Right atrium auricular region (tissue), 2 donors: Measurements from ENCODE around the gene CLCN3. TPM values are rescaled to one million over a fixed set of nuclear protein-coding genes. Genes with fewer than 3 reads are reported as not detected.
"Not testable (repeated sequence)": the region's sequence is repeated elsewhere in the genome, so short reads cannot be mapped to it uniquely, and the experiment has no call there.

Experiments
- DNase-seq: peaks from one replicate; pipeline ENCODE4 v3.0.0-alpha.2; 2019; ENCODE audit warnings: low spot score
- H3K27ac ChIP-seq, 2 donors: fragments of 200-600 bp; sonication (generic); 1 replicate in 1 of 2; 2 replicates in 1 of 2; pipeline ENCODE4 v1.5.1; 2016 to 2019
- H3K27me3 ChIP-seq, 2 donors: fragments of 200-600 bp; sonication (generic); one replicate each; pipeline versions ENCODE4 v1.5.1 to v1.6.0; 2017 to 2019
- H3K36me3 ChIP-seq: fragments of 200-600 bp; sonication (generic); one replicate; pipeline ENCODE4 v1.5.1; 2016
- H3K4me1 ChIP-seq, 2 donors: fragments of 200-600 bp; sonication (generic); one replicate each; pipeline versions ENCODE4 v1.5.1 to v1.6.0; 2017 to 2019
- H3K4me3 ChIP-seq, 2 donors: fragments of 200-600 bp; sonication (generic); 1 replicate in 1 of 2; 2 replicates in 1 of 2; pipeline ENCODE4 v1.5.1; 2017 to 2019; ENCODE audit warnings: mild to moderate bottlenecking in 1 of 2, moderate library complexity in 1 of 2
- H3K9me3 ChIP-seq, 2 donors: fragments of 200-600 bp; sonication (generic); one replicate each; pipeline ENCODE4 v1.5.1; 2019
- total RNA-seq, 2 donors: library from RNA; depleted of rRNA; stranded (reverse); fragments of >200 nt; gene quantifications; one replicate each; pipeline ENCODE4 v1.1.0, GENCODE V29; 2016
- TF ChIP-seq, protein P1 (sequence below), 2 donors: fragments of 200-600 bp; sonication (generic); IDR thresholded peaks; one replicate each; pipeline ENCODE4 v1.5.1; 2019; ENCODE audit warnings: antibody characterized with exemption in 2 of 2

CLCN3 gene
- total RNA-seq, 2 donors from 2014 or later, result 32.9 to 58.4 TPM

DNA sequence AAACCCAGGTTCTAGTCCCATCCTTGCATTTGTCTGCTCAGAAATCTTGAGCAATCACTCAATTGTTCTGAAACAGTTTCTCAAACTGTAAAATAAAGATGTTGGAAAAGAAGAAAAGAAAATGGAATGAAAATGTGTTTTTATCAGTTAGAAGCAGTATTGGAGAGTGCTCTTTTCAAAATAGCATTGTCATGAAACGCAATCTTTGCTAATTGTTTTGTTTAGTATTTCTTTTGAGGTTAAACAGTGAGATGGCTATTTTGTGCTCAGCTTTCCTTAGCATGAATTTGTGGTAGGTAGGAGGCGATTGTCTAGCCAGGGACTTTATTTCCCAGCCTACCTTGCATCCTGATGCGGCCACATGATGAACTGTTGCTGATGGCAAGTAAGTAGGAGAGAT, 148.0 kb downstream of the CLCN3 start:
- Histone ChIP-seq H3K36me3 (no peaks in the 10 kb centered on the region), H3K27ac (no peak overlapping the region), H3K4me1 (no peaks in the 10 kb centered on the region), H3K4me3 (no peak overlapping the region), H3K9me3 (no peaks in the 10 kb centered on the region), H3K27me3 (no peaks in the 10 kb centered on the region)
- DNase-seq, result no peak
- TF ChIP-seq, protein P1, sequence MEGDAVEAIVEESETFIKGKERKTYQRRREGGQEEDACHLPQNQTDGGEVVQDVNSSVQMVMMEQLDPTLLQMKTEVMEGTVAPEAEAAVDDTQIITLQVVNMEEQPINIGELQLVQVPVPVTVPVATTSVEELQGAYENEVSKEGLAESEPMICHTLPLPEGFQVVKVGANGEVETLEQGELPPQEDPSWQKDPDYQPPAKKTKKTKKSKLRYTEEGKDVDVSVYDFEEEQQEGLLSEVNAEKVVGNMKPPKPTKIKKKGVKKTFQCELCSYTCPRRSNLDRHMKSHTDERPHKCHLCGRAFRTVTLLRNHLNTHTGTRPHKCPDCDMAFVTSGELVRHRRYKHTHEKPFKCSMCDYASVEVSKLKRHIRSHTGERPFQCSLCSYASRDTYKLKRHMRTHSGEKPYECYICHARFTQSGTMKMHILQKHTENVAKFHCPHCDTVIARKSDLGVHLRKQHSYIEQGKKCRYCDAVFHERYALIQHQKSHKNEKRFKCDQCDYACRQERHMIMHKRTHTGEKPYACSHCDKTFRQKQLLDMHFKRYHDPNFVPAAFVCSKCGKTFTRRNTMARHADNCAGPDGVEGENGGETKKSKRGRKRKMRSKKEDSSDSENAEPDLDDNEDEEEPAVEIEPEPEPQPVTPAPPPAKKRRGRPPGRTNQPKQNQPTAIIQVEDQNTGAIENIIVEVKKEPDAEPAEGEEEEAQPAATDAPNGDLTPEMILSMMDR (IDR thresholded peaks at IDR 0.05), result no peak

DNA sequence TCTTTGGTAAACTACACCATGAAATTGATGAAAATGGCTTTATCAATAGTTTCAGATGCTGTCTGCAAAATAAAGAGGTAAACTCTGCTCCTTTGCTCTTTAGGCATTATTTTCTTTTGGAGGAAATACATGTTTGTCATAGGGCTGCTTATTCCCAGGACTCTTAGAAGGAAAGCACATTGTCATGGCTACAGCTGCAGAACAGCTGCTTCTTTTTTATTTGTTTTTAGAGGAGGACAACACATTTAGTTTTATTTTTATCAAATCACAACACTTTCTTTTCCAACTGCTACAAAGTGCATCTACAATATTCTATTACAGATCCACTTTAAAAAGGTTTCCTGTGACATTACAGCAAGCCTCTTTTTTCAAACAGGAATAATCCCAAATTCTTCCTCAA, 150.0 kb downstream of the CLCN3 start:
- TF ChIP-seq, protein P1 (IDR thresholded peaks at IDR 0.05), result no peak
- DNase-seq, result no peak
- H3K36me3 ChIP-seq, result no peaks in the 10 kb centered on the region
- no peaks in the 10 kb centered on the region for H3K27me3 ChIP-seq
- no peak overlapping the region for H3K4me3 ChIP-seq
- H3K9me3 ChIP-seq, result no peaks in the 10 kb centered on the region
- no peak overlapping the region for H3K27ac ChIP-seq
- peaks cover 0 to 10% of the 10 kb centered on the region in 2 donors for H3K4me1 ChIP-seq

DNA sequence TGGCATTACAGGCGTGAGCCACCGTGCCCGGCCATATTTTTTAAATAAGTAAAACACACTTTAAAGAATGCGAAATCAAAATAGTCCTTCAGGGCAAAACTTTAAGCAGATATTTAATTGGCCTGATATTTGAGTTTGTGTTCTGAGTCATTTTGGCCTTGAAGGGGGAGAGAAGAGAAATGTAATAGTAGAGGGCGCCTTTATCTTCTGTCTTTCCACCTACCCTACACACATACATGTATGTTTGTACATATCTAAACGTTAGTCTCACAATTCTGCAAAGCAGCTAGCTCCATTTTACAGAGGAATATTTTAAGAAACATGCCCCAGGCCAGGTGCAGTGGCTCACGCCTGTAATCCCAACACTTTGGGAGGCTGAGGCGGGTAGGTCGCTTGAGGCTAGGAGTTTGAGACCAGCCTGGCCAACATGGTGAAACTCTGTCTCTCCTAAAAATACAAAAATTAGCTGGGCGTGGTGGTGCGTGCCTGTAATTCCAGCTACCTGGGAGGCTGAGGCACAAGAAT, 151.2 kb downstream of the CLCN3 start:
- H3K4me1 ChIP-seq, result peaks cover 0 to 10% of the 10 kb centered on the region in 2 donors
- H3K27me3 ChIP-seq, H3K9me3 ChIP-seq, H3K27ac ChIP-seq, DNase-seq, H3K4me3 ChIP-seq, H3K36me3 ChIP-seq: not testable (repeated sequence)

Other genes with a start within 250 kb of the CLCN3 start
- gene NEK1, start 8.0 kb upstream of the CLCN3 start, total RNA-seq, result 1 to 10 TPM; 7.2 to 9.3 TPM
- 10 to 100 TPM; 25.7 to 31.3 TPM for gene HPF1, start 137.4 kb downstream of the CLCN3 start, total RNA-seq